Stimulated activated CD8-positive, alpha-beta memory T cell treated with anti-CD3 and anti-CD28 coated beads, Interleukin-7, amount 100 ng/mL, for 48 hours (primary cell): ENCODE measurements around the gene OSGEP.
A peak's percentile ranks its signal among the peaks of the same experiment; 100 is the strongest.

ENCODE experiments used
- DNase-seq, 2 donors: peaks; one replicate each; pipeline ENCODE4 v3.0.0-alpha.2; 2020; ENCODE audit warnings: low read depth in 1 of 2; ENCODE audit errors: extremely low read depth in 1 of 2

The OSGEP gene

GRCh38 chr14:20454516-20455354 lies at the start of gene OSGEP, which contains the start of gene APEX1:
Gene OSGEP, minus strand, starts transcription at chr14:20454812. Its CDS starts 129 bp downstream, at chr14:20454683.
Gene APEX1, plus strand, starts transcription at chr14:20455226. Its CDS starts 420 bp downstream, at chr14:20455646.
- DNase-seq: peak; percentile 92 to 97

DNA sequence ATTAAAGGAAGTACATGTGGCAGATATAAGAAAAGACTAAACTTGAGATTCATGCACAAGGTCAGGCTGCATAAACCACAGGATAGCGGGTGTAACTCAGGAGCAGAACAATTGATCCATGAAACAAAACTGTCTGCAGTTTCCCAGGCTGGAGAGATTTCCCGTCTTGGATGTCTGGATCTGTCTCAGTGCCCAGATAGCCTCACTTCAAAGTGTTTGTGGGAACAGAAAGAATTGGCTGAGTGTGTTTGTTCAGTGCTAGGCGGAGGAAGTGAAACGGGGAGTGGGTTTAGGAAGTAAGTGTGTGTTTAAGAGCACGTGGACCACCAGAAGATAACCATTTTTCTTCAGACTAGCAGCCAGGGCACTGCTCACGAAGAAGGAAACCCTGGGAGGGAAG lies 49.3 kb upstream of the OSGEP start:
- DNase-seq: no peak

GRCh38 chr14:20501346-20501745 lies 46.7 kb upstream of the OSGEP start:
- no peak for DNase-seq

DNA sequence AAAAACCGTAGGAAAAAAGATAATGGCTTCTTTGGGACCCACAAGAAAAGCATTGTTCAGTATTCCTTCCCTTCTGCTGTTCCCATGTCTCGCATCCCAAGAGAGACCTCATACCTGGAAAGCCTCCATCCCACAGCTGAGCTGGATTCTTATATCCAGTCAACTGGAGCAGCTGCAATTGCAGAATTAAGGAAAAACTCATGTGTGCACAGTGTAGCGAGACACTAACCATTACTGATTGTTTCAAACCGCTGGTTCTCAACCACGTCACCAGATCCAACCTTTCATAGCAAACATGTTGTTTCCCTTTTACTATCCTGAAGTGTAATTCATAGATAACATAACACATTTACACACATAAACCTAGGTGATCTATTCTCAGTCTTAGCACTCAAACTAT lies 45.3 kb upstream of the OSGEP start:
- DNase-seq: no peak

DNA sequence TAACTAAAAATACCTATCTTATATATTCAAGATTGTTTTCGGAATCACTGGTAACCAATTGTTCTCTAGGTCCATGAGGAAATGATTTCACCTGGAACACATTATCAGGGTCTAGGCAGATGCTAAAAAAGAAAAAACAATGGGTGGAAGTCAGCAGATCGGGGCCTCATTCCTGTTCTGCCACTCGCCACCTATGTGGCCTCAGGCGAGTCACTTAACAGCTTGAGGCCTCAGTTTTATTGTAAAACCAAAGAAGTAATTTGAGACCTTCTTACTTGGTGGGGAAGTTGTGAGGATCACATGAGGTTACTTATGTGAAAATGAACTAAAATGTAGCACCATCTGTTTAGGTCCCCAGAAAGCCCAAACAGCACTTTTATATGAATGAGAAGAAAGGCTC lies 44.5 kb upstream of the OSGEP start:
- no peak for DNase-seq

GRCh38 chr14:20498622-20499021 lies 44.0 kb upstream of the OSGEP start:
- no peak for DNase-seq

DNA sequence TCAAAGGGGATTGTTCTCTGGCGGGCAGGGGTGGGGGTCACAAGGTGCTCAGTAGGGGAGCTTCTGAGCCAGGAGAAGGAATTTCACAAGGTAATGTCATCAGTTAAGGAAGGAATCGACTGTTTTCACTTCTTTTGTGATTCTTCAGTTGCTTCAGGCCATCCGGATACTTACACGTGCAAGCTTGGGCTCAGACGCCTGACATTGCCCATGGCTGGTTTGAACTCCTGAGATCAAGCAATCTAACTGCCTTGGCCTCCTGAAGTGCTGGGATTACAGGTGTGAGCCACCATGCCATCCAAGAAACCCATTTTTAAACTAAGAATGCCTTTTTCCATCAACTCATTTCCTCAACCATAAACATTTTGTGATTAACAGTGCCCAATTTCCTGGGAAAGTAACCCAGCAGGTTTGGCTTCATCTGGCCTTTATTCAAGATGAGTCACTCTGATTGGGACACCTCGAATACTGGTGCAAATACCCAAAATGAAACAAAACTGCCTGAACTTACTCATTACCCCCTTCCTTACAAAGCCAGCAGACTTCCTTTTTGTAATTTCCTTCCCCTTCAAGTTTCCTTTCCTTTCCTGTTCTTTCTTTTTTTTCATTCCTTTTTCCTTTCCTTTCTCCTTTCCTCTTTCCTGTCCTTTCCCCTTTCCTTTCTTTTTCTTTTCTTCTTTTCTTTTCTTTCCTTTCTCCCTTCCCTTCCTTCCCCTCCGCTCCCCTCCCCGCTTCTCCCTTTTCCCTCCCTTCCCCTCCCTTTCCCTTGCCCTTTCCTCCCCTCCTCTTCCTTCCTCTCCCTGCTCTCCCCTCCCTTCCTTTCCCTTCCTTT lies 40.5 kb upstream of the OSGEP start:
- no peak for DNase-seq

DNA sequence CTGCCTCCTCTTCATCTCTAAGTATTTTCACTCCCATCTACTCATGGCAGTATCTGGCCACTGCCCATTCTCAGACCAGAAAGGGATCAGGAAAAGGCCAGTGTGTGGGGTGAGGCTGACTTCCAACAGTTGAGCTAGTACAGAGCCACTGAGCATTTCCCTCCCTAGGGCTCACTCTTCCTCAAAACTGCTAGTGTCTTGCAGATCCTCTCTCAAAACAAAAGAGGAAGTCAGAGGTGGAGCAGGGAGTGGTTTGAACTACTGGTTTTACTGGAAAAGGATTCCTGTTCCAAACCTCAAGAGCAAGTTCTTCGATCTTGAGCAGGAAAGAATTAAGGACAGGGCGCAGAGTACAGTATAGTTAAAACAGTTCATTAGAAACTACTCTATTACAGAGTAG lies 39.0 kb upstream of the OSGEP start:
- no peak for DNase-seq

GRCh38 chr14:20492486-20492885 lies 37.9 kb upstream of the OSGEP start:
- DNase-seq: no peak

DNA sequence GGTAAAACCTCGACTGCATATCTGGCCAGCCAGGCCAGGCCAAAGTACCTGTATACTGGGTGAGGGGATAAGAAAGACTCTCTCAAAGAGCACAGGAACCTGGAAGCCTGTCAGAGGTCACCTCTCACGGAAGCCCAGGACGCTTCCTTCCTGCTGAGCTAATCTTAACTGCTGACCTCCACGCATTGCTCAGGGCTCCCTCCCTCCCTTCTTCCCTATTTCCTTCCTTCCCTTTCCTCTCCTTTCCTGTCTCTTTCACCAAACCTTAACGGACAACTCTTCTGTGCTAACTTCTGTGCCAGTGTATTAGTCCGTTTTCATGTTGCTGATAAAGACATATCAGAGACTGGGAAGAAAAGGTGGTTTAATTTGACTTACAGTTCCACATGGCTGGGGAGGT lies 36.0 kb upstream of the OSGEP start:
- DNase-seq: no peak

GRCh38 chr14:20489093-20489994 lies 34.7 kb upstream of the OSGEP start:
- no peak for DNase-seq

DNA sequence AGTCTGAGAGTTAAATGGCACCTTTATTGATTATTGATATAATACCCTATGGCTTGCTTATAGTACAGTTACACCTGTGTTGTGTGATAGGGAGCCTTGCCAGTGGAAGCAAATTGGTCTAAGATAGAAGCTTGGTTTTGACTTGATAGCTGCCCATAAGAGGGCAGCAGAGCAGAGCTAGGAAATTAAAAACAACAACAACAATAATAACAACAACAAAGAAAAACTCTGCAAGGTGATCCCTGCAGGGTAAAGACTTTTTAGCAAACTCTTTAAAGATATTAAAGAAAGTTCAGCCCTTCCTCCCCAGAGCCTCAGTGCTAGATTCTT lies 32.7 kb upstream of the OSGEP start:
- DNase-seq: no peak

DNA sequence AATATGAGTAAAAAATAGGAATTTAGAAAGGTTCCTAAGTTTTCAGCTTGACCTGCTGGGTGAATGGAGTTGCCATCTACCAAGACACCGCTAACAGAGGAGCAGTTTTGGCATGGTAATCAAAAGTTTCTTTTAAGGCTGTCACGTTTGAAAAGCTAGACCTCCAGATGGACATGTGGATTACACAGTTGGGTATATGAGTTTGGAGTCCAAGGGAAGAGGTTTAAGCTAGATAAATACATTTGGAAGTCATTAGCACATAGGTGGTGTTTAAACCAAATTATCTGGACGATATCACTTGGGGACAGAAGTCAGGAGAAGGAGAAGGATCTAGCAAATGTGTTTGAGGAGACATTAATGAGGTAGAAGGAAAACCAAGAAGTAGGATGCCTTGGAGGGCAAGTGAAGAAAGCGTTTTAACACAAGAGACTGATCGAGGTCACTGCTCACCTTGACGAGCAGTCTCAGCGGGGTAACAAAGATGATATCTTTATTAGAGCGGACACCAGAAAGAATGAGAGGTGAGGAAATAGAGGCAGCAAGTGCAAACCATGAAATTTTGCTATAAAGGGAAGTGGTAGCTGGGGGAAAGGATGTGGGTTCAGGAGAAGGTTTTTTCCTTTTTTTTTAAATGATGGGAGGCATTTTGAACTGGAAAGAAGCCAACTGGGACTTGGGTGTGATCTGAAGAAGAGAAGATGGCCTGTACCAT lies 32.2 kb upstream of the OSGEP start:
- no peak for DNase-seq

- no peak for DNase-seq
Measured at GRCh38 chr14:20485900-20486299, 31.3 kb upstream of the OSGEP start.

DNA sequence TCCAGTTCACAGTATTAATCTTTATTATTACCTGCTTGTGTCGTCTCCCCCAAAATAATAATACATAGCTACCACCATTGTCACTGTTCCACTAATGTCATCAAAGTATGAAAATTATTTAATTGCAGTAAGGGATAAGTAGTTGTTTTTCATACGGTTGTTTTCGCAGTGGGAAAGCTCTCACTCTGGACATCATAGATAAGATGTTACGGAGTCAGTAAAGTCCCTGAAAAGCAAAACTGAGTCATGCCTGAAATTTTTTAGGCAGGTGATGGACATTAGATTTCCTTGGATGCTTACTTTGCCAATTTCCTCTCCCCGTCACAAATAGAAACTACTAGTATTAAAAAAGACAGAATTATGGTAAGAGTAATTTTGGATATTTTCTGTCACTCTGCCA lies 27.8 kb upstream of the OSGEP start:
- no peak for DNase-seq

- no peak for DNase-seq
Measured at GRCh38 chr14:20478894-20479293, 24.3 kb upstream of the OSGEP start.

DNA sequence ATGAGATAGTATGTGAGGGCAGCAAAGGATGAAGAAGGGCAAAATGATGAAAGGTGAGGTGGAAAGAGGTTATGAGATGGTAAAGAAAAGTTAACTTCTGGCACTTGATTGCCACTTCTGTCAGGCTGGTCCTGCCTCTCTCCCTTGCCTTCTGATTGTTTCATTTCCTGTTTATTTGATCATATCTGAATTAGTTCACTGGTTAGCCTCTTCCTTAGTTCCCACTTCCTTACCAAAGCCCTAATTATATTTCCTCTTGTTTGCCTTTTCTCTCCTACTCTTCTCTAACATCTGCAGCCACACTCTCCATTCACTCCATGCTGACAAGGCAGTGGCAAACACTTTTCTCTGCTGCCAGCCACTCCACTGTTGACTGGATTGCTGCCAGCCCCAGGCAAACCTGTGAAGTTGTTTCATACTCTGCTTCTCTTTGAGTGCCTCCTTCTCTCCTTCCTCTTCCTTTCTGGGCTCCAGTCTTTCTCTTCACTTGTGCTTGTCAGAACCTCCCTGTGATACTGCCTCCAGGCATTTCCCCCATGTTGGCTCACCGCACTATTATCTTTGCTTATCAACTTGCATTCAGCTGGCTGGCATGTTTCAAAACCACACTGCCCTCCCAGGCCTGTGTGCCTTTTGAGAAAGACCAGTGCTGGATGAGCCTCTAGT lies 22.7 kb upstream of the OSGEP start:
- no peak for DNase-seq

DNA sequence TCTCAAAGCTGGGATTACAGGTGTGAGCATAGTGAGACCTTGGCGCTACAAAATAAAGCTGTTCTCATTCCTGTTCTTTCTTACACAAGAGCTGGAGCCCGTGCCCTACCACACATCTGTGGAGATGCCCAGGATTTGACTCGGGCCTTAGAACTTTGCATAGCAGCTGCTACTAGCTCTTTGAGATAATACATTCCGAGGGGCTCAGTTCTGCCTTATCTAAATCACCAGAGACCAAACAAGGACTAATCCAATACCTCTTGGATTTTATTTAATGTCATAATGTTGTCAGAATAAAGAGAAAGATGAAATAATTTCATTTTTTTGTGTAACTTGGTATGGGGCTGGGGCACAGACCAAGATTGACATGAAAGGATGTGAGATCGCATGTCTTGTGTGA lies 22.2 kb upstream of the OSGEP start:
- DNase-seq: no peak

DNA sequence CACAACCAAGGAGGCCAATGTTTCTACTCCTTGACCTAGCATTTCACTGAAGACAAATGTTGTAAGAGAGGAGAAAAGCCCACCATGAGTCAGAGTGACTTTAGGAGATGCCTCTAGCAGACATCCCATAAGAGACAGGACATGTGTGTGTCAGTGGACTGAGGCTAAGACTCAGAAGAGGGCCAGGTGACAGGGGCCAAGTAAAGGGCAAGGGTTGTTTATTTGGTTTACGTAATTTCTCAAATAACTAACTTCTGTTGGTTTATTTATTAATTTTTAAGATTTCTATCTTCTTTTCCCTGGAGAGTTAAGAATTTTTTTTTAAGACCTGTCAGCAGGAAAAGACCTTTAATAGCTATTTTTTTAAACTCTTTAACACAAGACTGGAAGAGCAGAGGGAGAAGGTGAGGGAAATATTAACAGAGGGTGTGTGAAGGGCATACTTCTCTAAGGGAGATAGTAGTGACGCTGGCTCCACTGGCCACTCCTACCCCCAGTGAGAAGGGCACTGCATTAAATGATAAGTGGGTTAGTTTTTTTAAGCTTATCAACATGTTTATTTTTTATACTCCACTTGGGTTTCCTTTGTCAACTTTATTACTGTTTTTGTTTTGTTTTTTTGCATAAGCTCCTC lies 18.0 kb upstream of the OSGEP start:
- no peak for DNase-seq

- no peak for DNase-seq
Measured at GRCh38 chr14:20470603-20470901, 15.9 kb upstream of the OSGEP start.
